HEK293 (cell line): ENCODE results near the gene CDK6.
A peak's percentile ranks its signal among the peaks of the same experiment; 100 is the strongest.

Experiments
- FEZF1 ChIP-seq: fragments of 450-650 bp; formaldehyde crosslinking; IDR thresholded peaks from 2 replicates; pipeline ENCODE4 v1.5.1; 2016; ENCODE audit warnings: missing biosample characterization, missing genetic modification characterization
- HOXA7 ChIP-seq: sonication (generic); formaldehyde crosslinking; IDR thresholded peaks from 2 replicates; pipeline ENCODE4 v1.8.1; 2022; ENCODE audit warnings: missing genetic modification reagents, borderline replicate concordance
- IKZF3 ChIP-seq: fragments of 450-650 bp; IDR thresholded peaks from 2 replicates; pipeline ENCODE4 v1.5.0; 2018; ENCODE audit warnings: missing biosample characterization, mild to moderate bottlenecking, missing genetic modification characterization, moderate library complexity
- WT1 ChIP-seq: fragments of 450-650 bp; formaldehyde crosslinking; IDR thresholded peaks from 2 replicates; pipeline ENCODE4 v1.5.1; 2016; ENCODE audit warnings: missing biosample characterization, missing genetic modification characterization
- ZBTB17 ChIP-seq: fragments of 450-650 bp; formaldehyde crosslinking; IDR thresholded peaks from 2 replicates; pipeline ENCODE4 v1.5.1; 2016; ENCODE audit warnings: missing biosample characterization, missing genetic modification characterization
- ZIC2 ChIP-seq: fragments of 450-650 bp; formaldehyde crosslinking; IDR thresholded peaks from 2 replicates; pipeline ENCODE4 v1.5.1; 2016; ENCODE audit warnings: missing biosample characterization, missing genetic modification characterization
- ZNF155 ChIP-seq: fragments of 450-650 bp; formaldehyde crosslinking; IDR thresholded peaks from 2 replicates; pipeline ENCODE4 v1.5.1; 2016; ENCODE audit warnings: missing biosample characterization, missing genetic modification characterization
- ZNF174 ChIP-seq: fragments of 450-650 bp; formaldehyde crosslinking; IDR thresholded peaks from 2 replicates; pipeline ENCODE4 v1.5.0; 2017; ENCODE audit warnings: missing biosample characterization, mild to moderate bottlenecking, missing genetic modification characterization
- ZNF843 ChIP-seq: fragments of 450-650 bp; formaldehyde crosslinking; IDR thresholded peaks from 2 replicates; pipeline ENCODE4 v1.5.1; 2016; ENCODE audit warnings: missing biosample characterization, missing genetic modification characterization
- ZSCAN30 ChIP-seq: fragments of 450-650 bp; IDR thresholded peaks from 2 replicates; pipeline ENCODE4 v1.5.1; 2018; ENCODE audit warnings: missing biosample characterization, mild to moderate bottlenecking, missing genetic modification characterization, moderate library complexity
- TF ChIP-seq, protein P1 (sequence below): fragments of 450-650 bp; formaldehyde crosslinking; IDR thresholded peaks from 2 replicates; pipeline ENCODE4 v1.5.0; 2017; ENCODE audit warnings: missing biosample characterization, missing genetic modification characterization, borderline replicate concordance
- TF ChIP-seq, protein P2 (sequence below): fragments of 450-650 bp; formaldehyde crosslinking; conservative IDR thresholded peaks from 2 replicates; pipeline ENCODE4 v1.5.1; 2016; ENCODE audit warnings: low read depth, missing biosample characterization, missing genetic modification characterization
- TF ChIP-seq, protein P3 (sequence below): fragments of 450-650 bp; formaldehyde crosslinking; IDR thresholded peaks from 2 replicates; pipeline ENCODE4 v1.5.1; 2016; ENCODE audit warnings: missing biosample characterization, missing genetic modification characterization
- TF ChIP-seq, protein P4 (sequence below): fragments of 450-650 bp; formaldehyde crosslinking; IDR thresholded peaks from 2 replicates; pipeline ENCODE4 v1.5.1; 2017; ENCODE audit warnings: missing biosample characterization, missing genetic modification characterization
- TF ChIP-seq, protein P5 (sequence below): fragments of 450-650 bp; formaldehyde crosslinking; IDR thresholded peaks from 2 replicates; pipeline ENCODE4 v1.5.1; 2016; ENCODE audit warnings: missing biosample characterization, missing genetic modification characterization, low read depth
- TF ChIP-seq, protein P6 (sequence below): fragments of 450-650 bp; IDR thresholded peaks from 2 replicates; pipeline ENCODE4 v1.5.1; 2018; ENCODE audit warnings: missing biosample characterization, mild to moderate bottlenecking, missing genetic modification characterization
- TF ChIP-seq, protein P7 (sequence below): fragments of 450-650 bp; formaldehyde crosslinking; IDR thresholded peaks from 2 replicates; pipeline ENCODE4 v1.5.1; 2016; ENCODE audit warnings: missing biosample characterization, missing genetic modification characterization

CDK6 gene

DNA sequence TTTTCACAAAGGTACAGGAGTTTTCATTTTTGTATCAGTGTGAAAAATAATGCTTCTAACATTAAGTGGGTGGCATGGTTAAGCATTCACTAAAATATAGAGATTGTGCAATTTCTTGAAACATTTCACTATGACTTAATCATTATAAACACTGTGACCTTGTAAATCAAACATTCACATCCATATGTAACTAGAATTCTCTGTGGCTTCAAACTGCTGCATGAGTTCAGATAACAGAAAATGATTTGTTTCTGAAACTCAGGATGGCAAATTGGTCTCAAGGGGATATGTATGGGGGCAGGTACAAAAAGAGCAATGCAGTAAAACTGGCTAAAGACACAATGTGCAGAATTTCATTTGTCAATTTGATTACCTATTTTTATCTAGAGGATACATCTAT lies 250.0 kb downstream of the CDK6 start (continued):
- TF ChIP-seq, protein P1, sequence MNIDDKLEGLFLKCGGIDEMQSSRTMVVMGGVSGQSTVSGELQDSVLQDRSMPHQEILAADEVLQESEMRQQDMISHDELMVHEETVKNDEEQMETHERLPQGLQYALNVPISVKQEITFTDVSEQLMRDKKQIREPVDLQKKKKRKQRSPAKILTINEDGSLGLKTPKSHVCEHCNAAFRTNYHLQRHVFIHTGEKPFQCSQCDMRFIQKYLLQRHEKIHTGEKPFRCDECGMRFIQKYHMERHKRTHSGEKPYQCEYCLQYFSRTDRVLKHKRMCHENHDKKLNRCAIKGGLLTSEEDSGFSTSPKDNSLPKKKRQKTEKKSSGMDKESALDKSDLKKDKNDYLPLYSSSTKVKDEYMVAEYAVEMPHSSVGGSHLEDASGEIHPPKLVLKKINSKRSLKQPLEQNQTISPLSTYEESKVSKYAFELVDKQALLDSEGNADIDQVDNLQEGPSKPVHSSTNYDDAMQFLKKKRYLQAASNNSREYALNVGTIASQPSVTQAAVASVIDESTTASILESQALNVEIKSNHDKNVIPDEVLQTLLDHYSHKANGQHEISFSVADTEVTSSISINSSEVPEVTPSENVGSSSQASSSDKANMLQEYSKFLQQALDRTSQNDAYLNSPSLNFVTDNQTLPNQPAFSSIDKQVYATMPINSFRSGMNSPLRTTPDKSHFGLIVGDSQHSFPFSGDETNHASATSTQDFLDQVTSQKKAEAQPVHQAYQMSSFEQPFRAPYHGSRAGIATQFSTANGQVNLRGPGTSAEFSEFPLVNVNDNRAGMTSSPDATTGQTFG = no peak
- TF ChIP-seq, protein P2, sequence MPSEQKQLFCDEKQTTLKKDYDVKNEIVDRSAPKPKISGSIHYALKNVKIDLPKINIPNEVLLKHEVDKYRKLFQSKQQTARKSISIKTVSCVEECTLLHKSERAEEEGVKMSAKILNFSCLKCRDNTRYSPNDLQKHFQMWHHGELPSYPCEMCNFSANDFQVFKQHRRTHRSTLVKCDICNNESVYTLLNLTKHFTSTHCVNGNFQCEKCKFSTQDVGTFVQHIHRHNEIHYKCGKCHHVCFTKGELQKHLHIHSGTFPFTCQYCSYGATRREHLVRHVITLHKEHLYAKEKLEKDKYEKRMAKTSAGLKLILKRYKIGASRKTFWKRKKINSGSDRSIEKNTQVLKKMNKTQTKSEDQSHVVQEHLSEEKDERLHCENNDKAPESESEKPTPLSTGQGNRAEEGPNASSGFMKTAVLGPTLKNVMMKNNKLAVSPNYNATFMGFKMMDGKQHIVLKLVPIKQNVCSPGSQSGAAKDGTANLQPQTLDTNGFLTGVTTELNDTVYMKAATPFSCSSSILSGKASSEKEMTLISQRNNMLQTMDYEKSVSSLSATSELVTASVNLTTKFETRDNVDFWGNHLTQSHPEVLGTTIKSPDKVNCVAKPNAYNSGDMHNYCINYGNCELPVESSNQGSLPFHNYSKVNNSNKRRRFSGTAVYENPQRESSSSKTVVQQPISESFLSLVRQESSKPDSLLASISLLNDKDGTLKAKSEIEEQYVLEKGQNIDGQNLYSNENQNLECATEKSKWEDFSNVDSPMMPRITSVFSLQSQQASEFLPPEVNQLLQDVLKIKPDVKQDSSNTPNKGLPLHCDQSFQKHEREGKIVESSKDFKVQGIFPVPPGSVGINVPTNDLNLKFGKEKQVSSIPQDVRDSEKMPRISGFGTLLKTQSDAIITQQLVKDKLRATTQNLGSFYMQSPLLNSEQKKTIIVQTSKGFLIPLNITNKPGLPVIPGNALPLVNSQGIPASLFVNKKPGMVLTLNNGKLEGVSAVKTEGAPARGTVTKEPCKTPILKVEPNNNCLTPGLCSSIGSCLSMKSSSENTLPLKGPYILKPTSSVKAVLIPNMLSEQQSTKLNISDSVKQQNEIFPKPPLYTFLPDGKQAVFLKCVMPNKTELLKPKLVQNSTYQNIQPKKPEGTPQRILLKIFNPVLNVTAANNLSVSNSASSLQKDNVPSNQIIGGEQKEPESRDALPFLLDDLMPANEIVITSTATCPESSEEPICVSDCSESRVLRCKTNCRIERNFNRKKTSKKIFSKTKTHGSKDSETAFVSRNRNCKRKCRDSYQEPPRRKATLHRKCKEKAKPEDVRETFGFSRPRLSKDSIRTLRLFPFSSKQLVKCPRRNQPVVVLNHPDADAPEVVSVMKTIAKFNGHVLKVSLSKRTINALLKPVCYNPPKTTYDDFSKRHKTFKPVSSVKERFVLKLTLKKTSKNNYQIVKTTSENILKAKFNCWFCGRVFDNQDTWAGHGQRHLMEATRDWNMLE (tag by site-specific recombination) = no peak
- TF ChIP-seq, protein P3, sequence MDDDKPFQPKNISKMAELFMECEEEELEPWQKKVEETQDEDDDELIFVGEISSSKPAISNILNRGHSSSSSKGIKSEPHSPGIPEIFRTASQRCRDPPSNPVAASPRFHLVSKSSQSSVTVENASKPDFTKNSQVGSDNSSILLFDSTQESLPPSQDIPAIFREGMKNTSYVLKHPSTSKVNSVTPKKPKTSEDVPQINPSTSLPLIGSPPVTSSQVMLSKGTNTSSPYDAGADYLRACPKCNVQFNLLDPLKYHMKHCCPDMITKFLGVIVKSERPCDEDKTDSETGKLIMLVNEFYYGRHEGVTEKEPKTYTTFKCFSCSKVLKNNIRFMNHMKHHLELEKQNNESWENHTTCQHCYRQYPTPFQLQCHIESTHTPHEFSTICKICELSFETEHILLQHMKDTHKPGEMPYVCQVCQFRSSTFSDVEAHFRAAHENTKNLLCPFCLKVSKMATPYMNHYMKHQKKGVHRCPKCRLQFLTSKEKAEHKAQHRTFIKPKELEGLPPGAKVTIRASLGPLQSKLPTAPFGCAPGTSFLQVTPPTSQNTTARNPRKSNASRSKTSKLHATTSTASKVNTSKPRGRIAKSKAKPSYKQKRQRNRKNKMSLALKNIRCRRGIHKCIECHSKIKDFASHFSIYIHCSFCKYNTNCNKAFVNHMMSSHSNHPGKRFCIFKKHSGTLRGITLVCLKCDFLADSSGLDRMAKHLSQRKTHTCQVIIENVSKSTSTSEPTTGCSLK = no peak
- TF ChIP-seq ZNF174 (tag by site-specific recombination) (no peak), HOXA7 (CRISPR knock-in tag) (no peak), FEZF1 (tag by site-specific recombination) (peak; percentile 94), IKZF3 (tag by site-specific recombination) (peak; percentile 51), ZSCAN30 (tag by site-specific recombination) (no peak), ZNF843 (tag by site-specific recombination) (peak; percentile 33; the same call in 1 of the 2 replicates), ZBTB17 (tag by site-specific recombination) (0 out of 2 replicates have a peak, but pooled peaks have one; percentile 30), ZIC2 (tag by site-specific recombination) (no peak), ZNF155 (no peak), WT1 (tag by site-specific recombination) (no peak)
- TF ChIP-seq, protein P4, sequence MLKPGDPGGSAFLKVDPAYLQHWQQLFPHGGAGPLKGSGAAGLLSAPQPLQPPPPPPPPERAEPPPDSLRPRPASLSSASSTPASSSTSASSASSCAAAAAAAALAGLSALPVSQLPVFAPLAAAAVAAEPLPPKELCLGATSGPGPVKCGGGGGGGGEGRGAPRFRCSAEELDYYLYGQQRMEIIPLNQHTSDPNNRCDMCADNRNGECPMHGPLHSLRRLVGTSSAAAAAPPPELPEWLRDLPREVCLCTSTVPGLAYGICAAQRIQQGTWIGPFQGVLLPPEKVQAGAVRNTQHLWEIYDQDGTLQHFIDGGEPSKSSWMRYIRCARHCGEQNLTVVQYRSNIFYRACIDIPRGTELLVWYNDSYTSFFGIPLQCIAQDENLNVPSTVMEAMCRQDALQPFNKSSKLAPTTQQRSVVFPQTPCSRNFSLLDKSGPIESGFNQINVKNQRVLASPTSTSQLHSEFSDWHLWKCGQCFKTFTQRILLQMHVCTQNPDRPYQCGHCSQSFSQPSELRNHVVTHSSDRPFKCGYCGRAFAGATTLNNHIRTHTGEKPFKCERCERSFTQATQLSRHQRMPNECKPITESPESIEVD (tag by site-specific recombination) = peak; percentile 91
- TF ChIP-seq, protein P5, sequence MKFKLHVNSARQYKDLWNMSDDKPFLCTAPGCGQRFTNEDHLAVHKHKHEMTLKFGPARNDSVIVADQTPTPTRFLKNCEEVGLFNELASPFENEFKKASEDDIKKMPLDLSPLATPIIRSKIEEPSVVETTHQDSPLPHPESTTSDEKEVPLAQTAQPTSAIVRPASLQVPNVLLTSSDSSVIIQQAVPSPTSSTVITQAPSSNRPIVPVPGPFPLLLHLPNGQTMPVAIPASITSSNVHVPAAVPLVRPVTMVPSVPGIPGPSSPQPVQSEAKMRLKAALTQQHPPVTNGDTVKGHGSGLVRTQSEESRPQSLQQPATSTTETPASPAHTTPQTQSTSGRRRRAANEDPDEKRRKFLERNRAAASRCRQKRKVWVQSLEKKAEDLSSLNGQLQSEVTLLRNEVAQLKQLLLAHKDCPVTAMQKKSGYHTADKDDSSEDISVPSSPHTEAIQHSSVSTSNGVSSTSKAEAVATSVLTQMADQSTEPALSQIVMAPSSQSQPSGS (tag by site-specific recombination) = 0 out of 2 replicates have a peak, but pooled peaks have one; percentile 28
- TF ChIP-seq, protein P6, sequence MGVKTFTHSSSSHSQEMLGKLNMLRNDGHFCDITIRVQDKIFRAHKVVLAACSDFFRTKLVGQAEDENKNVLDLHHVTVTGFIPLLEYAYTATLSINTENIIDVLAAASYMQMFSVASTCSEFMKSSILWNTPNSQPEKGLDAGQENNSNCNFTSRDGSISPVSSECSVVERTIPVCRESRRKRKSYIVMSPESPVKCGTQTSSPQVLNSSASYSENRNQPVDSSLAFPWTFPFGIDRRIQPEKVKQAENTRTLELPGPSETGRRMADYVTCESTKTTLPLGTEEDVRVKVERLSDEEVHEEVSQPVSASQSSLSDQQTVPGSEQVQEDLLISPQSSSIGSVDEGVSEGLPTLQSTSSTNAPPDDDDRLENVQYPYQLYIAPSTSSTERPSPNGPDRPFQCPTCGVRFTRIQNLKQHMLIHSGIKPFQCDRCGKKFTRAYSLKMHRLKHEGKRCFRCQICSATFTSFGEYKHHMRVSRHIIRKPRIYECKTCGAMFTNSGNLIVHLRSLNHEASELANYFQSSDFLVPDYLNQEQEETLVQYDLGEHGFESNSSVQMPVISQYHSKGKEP (tag by site-specific recombination) = 0 out of 2 replicates have a peak, but pooled peaks have one; percentile 32
- TF ChIP-seq, protein P7, sequence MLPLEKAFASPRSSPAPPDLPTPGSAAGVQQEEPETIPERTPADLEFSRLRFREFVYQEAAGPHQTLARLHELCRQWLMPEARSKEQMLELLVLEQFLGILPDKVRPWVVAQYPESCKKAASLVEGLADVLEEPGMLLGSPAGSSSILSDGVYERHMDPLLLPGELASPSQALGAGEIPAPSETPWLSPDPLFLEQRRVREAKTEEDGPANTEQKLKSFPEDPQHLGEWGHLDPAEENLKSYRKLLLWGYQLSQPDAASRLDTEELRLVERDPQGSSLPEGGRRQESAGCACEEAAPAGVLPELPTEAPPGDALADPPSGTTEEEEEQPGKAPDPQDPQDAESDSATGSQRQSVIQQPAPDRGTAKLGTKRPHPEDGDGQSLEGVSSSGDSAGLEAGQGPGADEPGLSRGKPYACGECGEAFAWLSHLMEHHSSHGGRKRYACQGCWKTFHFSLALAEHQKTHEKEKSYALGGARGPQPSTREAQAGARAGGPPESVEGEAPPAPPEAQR (tag by site-specific recombination) = no peak
- TF ChIP-seq, all 188 proteins: peak for 8
